Urothelium cell line (cell line): Measurements from ENCODE around the gene MCC.

Source experiments
- DNase-seq: peaks from one replicate; pipeline ENCODE4 v3.0.0; 2011; ENCODE audit warnings: low spot score, mixed read lengths
- FAIRE-seq: peaks from 2 replicates; lab custom pipeline; 2011; peaks lifted over from hg19 to GRCh38; lab: Jason Lieb, UNC

Gene MCC

DNA sequence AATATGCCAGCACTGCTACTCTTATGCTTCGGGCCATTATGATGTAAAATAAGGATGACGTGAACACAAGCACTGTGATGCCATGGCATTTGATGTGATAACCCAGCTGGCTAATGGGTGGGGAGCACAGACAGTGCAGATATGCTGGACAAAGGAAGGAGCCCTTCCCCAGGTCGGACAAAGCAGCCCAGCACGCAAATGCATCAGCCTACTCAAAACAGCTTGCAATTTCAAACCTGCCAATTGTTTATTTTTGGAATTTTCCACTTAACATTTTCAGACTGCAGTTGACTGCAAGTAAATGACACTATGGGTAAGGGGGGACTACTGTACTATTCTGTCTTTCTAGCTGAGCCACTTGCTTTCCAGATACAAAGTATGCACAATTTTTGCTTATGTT lies 330.4 kb downstream of the MCC start:
- no peak for DNase-seq
- FAIRE-seq: no peak

DNA sequence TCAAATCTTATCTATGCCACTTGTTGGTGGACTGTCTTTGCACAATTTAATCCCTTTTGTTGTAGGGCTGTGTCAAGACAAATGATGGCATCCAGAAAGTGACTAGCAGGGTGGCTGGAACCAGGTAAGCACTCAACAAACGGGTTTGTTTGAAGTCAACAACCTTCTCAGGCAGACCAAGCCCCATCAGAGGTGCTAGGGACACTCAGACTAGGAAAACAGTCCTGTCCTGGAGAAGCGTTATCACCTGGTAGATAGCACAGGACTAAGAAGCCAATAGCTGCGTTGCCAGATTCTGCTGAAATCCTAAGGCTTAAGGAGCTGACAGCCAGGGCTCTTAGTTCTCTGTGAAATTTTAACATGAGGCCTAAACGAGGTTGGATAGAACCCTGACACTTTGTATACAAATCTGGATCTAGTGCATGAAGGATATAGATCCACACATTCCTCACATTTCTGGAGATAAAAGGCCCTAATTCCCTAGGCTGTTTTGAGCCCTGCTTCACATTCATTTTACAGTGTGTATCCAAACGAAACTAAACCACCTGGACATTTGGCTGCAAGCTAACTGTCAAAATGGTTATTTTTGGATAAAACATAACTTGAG lies 331.9 kb downstream of the MCC start:
- FAIRE-seq (no peak), DNase-seq (no peak)

DNA sequence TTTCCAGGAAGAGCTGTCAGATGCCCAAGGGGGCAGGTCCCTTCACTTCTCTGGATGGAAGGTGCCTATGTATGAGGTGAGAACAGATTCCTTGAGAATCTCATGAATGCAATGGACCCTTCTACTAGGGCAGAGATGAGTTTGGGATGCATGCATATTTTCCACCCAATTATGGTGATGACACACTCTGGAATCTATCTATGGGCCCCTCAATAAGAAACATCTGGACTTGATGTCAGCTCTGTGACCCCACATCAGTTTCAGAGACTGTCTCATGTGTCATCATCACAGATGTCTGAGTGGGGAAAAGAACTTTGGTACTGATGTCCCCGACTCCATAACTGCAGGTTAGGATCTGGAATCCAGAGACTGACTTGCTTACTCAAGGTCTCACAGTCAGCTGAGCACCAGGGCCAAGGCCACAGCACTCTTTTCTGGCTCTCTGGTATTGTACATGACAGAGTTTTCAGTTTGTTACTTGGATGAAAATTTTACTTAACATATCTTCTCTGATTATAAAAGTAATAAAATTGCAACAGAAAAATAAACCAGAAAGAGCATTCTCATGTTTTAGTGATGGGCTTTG lies 334.6 kb downstream of the MCC start:
- FAIRE-seq (no peak), DNase-seq (no peak)

DNA sequence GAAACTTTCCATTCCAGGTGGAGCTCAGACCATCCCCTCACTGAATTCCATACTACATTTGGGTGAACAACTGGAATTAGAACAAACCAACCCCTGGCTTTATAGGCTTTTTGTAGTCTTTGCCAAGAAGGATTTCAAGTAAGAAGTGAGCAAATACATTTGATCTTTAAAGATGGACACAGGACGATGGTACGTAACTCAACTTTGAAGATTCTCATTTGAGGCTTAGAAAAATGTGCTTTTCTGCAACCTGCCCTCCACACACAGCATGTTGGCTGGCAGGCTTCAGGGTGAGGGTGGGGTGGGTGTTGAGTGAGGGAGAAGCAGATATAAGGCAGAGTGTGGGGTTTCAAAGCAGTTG lies 335.9 kb downstream of the MCC start:
- no peak for FAIRE-seq
- no peak for DNase-seq

DNA sequence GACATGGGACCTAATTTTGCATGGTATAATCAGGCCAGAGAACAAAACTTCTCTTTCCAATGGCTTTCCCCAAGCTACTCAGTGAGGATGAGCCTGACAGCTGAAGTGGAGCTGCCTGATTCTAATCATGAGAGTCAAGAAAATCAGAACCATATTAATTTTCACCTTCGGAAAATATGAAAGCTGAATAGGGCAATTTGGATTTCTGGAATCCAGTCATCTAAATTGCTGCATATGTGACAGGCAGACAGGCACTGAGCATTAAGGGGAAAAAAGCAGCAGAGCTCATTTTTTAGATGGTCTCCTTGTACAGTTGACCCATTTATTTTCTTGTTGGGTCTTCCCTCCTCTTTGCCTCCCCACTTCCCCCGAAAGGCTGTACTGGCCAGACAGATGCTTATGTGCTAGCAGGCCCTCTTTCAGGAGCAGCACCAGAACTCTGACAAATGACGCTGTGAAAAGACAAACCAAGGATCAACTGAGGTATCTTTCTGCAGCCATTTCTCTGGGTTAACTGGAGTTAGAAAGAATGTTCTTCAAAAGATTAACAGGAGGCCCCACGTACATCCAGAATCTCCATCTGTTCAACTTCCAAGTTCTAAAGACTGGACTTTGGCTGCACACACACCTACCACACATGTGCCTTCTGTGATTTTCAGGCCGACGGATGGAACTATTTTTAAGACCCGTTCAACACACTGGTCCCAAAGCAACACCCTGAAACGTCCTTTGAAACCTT lies 336.4 kb downstream of the MCC start:
- DNase-seq (no peak), FAIRE-seq (no peak)

DNA sequence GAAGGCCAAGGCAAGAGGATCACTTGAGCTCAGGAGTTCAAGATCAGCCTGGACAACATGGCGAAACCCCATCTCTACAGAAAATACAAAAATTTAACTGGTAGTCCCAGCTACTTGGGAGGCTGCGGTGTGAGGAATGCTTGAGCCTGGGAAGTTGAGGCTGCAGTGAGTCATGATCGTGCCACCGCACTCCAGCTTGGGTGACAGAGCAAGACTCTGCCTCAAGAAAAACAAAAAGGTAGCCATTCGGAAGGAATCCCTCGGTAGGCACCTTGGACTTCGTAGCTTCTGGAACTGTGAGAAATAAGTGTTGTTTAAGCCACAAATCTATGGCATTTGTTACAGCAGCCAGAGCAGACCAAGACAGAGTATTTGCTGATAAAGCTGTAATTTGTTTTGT lies 337.4 kb downstream of the MCC start:
- DNase-seq (no peak), FAIRE-seq (peak; percentile 27)

DNA sequence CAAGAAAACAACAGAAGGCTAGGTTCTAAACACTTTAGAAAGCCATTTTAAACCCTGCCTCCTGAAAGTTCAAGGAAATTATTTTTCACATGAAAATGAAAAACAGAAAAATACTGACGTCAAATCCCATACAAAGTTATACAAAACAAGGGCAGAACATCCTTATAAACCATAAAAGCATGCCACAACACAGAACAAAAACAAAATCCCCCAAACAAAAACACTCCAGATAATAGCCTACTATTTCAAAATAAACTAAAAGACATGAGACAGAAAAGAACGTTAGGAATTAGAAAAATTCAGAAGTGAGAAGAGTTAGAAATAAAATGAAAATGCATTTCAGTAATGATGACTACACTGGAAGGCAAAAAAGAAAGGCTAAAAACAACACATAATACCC lies 338.0 kb downstream of the MCC start:
- DNase-seq (no peak), FAIRE-seq (no peak)

DNA sequence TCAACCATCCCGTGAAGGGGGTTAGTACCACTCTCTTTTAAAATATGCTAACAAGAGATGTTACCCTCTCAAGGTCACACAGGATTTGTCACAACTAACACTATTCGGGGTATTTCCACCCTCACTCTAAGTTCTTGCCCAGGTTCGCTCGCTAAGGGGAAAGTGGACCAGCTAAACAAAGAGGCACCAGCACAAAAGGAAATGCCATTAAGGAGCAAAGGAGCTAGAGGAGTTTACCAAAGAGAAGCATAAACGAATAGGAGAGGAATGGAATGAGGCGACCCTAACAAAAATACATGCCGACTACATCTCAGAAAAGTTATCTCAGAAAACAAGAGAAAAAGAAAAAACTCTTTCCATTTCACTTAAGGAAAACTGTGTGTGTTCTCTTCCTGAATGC lies 340.7 kb downstream of the MCC start:
- DNase-seq (no peak), FAIRE-seq (no peak)

DNA sequence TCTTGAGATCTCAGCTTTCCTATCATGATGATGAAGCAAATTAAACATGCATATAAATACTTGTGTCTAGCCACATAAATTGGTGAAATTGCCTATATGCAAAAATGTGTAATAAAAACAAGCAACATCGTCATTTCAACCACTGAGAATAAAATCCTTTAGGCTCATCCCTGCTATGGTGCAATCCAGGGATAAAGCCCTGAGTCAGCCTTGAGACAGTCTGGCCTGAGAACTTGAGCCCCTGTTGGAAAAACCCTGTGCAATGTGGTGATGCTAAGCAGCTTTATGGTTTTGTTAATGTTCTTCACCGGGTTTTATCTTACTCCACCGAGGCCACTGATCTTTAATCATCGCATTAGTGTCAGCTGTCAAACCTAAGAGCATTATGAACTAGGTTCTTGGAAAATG lies 341.1 kb downstream of the MCC start:
- no peak for FAIRE-seq
- DNase-seq: no peak

DNA sequence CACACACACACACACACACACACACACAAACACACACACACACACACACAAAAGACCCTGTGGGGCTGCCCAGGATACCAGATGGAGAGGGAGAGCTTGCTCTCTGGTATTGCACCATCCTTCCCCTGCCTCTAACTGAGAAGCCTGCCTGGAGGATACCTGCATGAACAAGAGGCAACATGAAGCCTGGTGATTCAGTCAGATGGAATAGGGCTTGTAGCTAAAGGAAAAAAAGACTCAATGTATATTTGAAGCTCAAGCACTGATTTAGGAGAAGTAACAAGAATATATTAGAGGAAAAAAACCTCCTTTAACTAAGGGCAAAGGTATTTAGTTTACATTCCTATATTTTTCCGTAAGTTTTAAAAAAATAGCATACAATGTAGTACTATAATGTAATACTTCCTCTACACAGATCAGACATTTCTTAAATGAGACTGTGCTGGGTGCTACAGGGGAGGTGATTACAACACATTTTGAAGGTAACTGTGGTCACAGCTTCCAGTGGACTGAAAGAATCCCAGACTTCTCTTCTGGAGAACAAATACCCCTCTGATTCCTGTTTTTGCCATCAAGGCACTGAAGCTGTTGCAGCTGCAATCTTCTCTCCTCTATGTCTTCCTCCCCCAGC lies 342.4 kb downstream of the MCC start:
- no peak for DNase-seq
- FAIRE-seq: no peak

DNA sequence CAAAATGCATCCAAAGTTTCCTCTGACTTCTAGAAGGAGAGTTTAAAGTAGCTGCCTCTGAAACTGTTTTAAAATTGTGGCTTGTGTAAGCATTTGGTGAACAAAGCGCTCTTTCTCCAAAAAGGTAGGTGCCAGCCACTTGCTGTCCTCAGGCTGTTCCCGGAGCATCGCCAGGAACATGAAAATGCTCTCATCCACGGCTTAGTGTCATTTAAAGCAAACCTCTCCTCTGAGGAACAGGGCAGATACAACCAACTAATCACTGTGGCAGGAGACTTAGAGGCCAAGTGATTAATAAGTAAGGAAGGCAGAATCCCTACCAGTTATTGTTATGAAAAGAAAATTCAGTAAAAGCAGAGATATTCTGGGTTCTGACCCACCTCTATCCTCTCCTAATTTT lies 346.1 kb downstream of the MCC start:
- DNase-seq: no peak

DNA sequence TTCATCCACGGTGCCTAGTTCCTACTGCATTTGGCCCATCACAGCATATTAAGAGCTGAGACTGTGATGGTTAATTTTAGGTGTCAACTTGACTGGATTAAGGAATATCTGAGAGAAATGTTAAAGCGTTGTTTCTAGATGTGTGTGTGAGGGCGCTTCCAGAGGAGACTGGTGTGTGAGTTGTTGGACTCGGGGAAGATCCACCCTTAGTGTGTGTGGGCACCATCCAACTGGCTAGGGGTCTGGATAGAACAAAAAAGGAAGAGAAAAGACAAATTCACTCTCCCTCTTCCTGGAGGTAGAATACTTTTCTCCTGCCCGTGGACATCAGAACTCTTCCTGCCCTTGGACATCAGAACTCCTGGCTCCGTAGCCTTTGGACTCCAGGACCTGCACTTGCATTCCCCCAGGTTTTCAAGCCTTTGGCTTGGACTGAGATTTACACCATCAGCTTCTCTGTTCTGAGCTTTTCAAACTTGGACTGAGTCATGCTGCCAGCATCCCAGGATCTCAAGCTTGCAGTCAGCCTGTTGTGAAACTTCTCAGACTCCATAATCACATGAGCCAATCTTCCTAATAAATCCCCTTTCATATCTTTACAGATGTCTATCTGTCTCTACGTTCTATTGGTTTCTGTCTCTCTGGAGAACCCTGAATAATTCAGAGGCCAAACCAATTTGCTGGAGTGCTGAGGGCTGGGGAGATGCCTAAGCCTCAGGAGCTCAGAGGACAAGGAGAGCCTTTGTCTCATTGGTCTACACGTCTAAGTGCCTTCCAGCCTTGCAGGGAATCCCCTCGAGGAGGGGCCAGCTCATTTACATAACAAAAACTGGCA lies 347.2 kb downstream of the MCC start:
- DNase-seq: no peak
- FAIRE-seq: no peak

More for the DNA sequence above, 346.1 kb downstream of the MCC start:
- no peak for FAIRE-seq

DNA sequence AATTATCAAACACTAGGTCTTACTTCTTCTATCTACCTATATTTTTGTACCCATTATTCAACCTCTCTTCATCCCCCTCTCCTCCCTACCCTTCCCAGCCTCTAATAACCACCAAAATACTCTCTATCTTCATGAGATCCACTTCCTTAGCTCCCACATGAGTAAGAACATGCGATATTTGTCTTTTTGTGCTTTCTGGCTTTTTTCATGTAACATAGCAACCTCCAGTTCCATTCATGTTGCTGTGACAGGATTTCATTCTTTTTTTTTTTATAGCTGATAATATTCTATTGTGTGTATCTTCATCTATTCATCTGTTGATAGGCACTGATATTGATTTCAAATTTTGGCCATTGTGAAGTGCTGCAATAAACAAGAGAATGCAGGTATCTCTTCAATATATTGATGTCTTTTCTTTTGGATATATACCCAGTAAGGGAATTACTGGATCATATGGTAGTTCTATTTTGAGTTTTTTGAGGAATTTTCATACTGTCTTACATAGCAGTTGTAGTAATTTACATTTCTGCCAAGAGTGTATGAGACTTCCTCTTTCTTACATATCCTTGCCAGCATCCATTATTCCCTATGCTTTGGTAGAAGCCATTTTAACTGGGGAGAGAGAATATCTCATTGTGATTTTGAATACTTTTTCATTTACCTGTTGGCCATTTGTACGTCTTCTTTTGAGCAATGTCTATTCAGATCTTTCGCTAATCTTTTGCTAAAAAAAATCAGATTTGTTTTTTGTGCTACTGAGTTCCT lies 354.9 kb downstream of the MCC start:
- FAIRE-seq (no peak), DNase-seq (no peak)

DNA sequence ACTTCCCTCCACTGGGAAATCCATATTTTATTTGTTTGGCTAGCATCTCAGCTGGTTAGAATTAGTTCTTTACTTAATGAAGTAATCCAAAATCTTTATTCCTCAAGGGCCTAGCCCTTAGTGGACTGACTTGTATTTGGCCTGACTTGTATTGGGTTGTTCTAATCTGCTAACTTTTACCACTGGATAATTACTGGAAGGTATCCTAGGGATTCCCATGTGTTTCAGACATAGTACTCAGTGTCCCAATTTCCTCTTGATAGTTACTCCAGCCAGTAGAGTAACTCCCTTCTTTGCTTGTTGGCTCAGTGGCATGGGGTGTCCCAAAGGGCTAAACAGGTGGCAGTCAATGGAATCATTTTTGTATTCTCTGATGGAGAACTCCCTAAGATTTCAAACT lies 355.7 kb downstream of the MCC start:
- DNase-seq (no peak), FAIRE-seq (no peak)

DNA sequence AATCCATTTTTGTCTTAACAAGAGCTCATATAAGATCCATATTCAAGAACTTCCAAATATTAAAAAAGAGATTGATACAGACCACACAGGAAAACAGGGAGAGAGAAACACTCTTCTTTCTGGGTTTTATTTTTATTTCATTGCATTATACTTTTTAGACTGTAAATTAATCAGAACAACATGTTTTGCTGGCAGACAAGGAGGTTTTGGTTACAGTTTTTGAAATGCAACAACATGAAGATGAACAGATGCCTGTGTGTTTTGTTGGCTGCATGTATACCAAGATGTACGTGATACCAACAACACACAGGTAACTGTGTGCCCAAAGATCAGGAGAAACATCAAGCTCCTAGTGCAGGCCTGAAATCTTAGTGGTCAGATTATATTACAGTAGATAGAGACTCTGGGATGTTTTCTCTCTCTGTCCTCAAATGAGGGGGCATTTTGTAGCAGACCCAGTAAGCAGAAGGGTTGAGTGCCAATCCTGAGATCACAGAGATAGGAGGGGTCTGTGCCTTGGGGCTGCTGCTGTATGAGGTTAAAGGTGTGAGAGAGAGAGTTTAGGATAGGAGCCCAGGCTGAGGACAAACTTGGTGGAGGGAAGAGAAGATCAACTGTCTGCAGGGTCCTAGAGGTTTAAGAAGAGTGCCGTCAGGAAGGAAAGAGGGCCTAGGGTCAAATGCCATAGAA lies 359.5 kb downstream of the MCC start:
- DNase-seq (no peak), FAIRE-seq (no peak)

DNA sequence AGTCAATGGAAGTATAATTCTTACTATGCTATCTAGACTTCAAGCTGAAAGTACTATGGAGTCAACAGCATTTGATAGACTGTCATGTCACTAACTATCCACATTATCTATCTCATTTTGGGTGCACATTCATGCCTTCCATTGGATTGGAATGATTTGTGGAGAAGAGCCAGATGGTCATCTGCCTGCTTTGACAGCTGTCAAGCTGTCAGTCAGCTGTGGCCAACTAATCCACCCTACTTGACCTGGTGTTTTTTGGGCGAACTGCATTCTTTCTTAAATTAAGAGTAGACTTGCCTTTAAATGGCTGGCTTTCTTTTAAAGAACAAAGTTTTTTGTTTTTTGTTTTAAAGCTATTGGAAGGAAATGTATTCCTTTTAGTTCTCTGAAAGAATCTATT lies 360.2 kb downstream of the MCC start:
- FAIRE-seq (no peak), DNase-seq (no peak)

DNA sequence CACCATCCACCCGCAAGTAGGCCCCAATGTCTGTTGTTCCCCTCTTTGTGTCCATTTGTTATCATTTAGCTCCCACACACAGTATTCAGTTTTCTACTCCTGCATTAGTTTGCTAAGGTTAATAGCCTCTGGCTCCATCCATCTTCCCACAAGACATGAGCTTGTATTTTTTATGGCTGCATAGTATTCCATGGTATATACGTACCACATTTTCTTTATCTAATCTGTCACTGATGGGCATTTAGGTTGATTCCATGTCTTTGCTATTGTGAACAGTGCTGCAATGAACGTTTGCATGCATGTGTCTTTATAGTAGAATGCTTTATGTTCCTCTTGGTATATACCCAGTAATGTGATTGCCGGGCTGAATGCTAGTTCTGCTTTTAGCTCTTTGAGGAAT lies 361.2 kb downstream of the MCC start:
- FAIRE-seq (no peak), DNase-seq (no peak)

DNA sequence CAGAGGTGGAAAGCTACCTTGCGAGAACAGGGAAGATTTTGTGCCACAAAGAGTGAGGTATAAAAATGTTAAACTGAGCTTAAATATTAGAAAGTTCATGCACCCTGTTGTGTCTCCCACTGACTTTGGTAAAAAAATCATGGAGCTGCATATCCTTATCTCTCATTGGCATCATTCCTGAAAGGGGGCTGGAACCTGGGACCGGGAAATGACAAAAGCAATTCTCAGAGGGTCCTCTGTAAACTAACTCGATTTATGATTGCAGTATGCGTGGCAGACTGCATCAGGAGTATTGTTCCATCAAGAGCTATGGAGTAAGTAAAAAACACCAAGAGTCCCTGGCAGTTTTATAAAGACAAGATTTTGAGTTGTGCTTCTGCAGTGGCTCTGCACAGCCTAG lies 362.9 kb downstream of the MCC start:
- FAIRE-seq (no peak), DNase-seq (no peak)

DNA sequence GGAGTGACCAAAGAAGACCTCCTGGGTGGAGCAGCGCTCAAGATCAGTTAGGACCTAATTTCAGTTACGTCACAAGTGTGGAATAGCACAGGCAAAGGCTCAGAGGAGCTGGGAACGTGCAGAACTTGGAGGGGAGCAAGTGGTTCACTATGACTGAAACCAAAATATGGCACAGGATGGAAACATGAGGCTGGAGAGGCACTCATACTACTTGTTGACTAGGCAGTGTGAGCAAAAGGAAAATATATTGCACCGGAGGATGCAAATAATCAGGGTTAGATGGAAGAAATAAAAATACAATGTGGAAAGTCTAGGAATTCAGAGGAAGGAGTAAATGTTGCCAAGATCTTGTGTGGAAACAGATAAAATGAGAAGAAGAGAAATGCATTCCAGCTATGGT lies 363.3 kb downstream of the MCC start:
- DNase-seq (no peak), FAIRE-seq (no peak)

DNA sequence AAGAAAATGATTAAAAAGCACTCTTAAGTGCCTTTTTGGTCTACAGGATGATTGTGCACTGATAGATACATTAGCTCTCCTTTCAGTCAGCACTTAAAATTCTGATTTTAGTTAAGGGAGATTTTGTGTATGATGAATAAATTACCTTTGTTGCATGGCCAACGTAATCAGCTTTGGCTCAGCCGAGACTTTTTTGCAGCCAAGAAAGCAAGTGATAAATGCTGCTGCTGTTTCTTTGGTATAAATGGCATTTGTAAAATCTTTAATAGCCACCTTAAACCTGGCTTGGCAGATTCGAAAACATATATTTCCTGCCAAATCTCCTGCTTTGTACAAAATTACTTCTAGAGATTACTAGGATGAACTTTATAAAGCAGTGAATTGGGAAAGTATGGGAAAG lies 364.0 kb downstream of the MCC start:
- no peak for FAIRE-seq
- no peak for DNase-seq
